DMS 273 (cell line): Measurements from ENCODE around the gene PRAMEF4.
"Not testable (repeated sequence)": the region's sequence is repeated elsewhere in the genome, so short reads cannot be mapped to it uniquely, and the experiment has no call there.

Source experiments
- DNase-seq: peaks from one replicate; lab custom pipeline; 2025; ENCODE audit not compliant: unreplicated experiment; lab: John Stamatoyannopoulos, UW

The PRAMEF4 gene

DNA sequence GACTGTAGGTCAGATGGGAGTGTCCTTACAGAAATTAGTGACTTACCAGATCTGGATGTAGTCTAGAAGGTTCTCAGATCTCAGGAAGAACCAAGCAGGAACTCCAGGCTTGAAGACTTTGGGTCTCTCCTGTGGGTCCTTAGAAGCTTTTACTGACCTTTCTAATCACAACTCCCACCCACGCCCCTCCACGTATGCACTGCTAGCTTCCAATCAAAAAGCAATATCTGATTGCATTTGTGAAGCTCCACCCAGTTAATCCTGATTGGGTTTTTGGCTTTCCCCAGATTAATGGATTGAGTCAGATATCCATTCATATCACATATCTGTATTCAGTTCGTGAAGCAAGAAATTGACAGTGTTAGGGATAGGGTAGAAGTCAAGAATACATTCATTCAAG, at the start of gene PRAMEF4:
PRAMEF4 (minus strand) TSS at position 101 of the 400 bp plus-strand sequence. CDS start 2,807 bp downstream, outside the sequence.
- not testable (repeated sequence) for DNase-seq

GRCh38 chr1:12924368-12924767, 38.4 kb upstream of the PRAMEF4 start:
- DNase-seq = not testable (repeated sequence)

- DNase-seq = peak; percentile 10
Observed at GRCh38 chr1:12921749-12922148, 35.7 kb upstream of the PRAMEF4 start.

DNA sequence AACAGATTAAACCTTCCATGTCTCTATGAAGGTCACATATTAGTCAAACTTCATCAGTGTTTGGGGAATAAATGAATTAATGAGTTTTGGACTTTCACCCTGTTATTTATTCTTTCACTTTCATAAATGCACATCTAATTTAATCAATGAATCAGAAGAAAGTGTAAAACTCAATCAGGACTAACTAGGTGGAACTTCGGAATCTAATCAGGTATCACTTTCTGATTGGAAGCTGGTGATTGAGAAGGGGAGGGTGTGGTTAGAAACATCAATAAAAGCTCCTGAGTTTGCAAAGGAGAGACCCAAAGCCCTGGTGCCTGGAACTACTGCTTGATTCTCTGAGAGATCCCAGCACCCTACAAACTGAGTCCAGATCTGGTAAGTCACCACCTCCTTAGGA, 30.3 kb upstream of the PRAMEF4 start, which contains the start of gene PRAMEF7:
PRAMEF7 (plus strand) TSS at position 301 of the 400 bp plus-strand sequence. CDS start 1,083 bp downstream, outside the sequence.
- not testable (repeated sequence) for DNase-seq

DNA sequence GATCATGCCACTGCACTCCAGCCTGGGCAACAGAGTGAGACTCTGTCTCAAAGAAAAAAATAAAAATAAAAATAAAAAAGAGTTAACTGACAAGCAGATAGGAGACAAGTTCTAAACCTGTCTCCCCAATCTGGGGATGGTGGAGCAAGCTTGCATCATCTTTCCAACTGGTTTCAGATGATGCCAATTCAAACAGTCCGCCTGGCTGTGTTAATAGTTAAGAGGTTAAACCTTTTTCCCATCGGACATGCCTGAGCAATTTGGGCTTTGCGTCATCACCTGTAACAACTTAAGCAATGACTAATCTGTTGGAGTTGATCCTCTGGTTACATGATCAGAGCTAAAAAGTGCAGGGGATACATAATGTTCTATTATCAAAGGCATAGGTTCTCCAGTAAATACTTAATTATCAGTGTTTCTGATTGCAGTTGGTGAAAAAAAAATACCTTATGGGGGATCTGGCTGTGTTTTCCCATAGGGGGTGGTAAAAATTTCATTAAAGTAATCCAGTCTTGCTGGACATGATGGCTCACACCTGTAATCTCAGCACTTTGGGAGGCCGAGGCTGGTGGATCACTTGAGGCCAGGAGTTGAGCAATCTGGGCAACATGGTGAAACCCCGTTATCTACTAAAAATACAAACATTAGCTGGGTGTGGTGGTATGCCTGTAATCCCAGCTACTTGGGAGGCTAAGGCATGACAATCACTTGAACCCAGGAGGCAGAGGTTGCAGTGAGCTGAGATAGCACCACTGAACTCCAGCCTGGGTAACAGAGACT, 18.0 kb upstream of the PRAMEF4 start:
- not testable (repeated sequence) for DNase-seq

- not testable (repeated sequence) for DNase-seq
Observed at GRCh38 chr1:12899186-12899585, 13.2 kb upstream of the PRAMEF4 start.

- not testable (repeated sequence) for DNase-seq
Observed at GRCh38 chr1:12898170-12898569, 12.2 kb upstream of the PRAMEF4 start, which contains the start of gene PRAMEF10. Gene PRAMEF10 (minus strand): TSS chr1:12898270. CDS start chr1:12895847, 2,423 bp downstream.

GRCh38 chr1:12878453-12878852, 7.5 kb downstream of the PRAMEF4 start:
- DNase-seq = not testable (repeated sequence)

GRCh38 chr1:12863131-12863880, 22.7 kb downstream of the PRAMEF4 start:
- DNase-seq = not testable (repeated sequence)

GRCh38 chr1:12856786-12857185, 29.2 kb downstream of the PRAMEF4 start, which contains the start of gene PRAMEF2:
Gene PRAMEF2 (plus strand): TSS chr1:12857086. CDS start chr1:12859010, 1,924 bp downstream.
- not testable (repeated sequence) for DNase-seq

DNA sequence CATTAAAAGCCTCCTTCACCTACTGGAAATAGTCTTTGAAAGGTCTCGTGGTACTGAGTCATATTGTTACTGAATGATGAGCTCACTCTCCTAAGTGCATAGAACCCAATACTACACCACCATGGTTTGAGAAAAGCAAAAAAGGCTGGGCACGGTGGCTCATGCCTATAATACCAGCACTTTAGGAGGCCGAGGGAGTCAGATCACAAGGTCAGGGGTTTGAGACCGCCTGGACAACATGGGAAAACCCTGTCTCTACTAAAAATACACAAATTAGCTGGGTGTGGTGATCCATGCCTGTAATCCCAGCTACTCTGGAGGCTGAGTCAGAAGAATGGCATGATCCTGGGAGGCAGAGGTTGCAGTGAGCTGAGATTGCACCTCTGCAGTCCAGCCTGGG, 34.2 kb downstream of the PRAMEF4 start:
- DNase-seq = no peak

- not testable (repeated sequence) for DNase-seq
Observed at GRCh38 chr1:12848620-12849019, 37.4 kb downstream of the PRAMEF4 start, which contains the start of gene HNRNPCL1. Gene HNRNPCL1 (minus strand): TSS chr1:12848720. CDS start chr1:12848289, 431 bp downstream.

DNA sequence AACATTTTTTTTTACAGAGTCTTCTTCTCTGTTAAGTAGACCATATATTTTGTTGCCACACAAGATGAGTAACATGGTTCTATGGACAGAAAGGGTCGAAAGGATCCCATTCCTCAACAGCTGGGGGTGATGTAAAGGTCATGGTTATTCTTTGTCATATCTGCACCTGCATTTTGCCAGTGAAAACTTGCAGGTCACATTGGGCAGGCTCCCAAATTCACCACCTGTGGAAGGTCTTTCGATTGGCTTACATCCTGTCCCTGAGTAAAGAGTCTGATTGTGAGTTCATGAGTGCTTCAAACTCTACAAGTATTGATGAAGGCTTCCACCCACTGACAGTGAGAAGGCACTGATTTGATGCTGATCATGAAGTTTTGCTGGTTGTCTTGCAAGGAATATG, 52.8 kb downstream of the PRAMEF4 start:
- DNase-seq = not testable (repeated sequence)

DNA sequence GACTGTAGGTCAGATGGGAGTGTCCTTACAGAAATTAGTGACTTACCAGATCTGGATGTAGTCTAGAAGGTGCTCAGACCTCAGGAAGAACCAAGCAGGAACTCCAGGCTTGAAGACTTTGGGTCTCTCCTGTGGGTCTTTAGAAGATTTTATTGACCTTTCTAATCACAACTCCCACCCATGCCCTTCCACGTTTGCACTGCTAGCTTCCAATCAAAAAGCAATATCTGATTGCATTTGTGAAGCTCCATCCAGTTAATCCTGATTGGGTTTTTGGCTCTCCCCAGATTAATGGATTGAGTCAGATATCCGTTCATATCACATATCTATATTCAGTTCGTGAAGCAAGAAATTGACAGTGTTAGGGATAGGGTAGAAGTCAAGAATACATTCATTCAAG, 54.7 kb downstream of the PRAMEF4 start, which contains the start of gene PRAMEF11:
PRAMEF11 (minus strand) TSS at position 101 of the 400 bp plus-strand sequence. CDS start 2,621 bp downstream, outside the sequence.
- not testable (repeated sequence) for DNase-seq
